ENCODE data around the gene IL20.

DNA sequence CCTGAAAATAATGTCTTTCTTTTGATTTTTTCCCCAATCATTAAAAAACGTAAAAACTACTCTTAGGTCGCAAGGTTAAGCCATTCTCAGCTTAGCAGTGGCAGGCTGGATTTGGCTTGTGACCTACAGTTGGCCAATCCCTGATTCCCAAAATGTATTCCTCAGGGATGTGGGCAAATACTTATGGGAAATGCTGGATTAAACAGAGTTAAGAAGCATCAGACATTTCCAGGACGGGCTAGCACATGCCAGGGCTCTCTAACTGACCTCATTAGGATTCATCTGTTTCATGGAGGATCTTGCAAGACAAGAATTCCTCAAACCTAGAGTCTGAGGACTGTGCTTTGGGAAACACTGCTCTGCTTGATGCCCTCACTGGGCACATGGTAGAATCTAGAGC is 30.8 kb downstream of the IL20 start:
- no peak for TF ChIP-seq POLR2A (IDR thresholded peaks at IDR 0.05)
- TF ChIP-seq, protein P1, sequence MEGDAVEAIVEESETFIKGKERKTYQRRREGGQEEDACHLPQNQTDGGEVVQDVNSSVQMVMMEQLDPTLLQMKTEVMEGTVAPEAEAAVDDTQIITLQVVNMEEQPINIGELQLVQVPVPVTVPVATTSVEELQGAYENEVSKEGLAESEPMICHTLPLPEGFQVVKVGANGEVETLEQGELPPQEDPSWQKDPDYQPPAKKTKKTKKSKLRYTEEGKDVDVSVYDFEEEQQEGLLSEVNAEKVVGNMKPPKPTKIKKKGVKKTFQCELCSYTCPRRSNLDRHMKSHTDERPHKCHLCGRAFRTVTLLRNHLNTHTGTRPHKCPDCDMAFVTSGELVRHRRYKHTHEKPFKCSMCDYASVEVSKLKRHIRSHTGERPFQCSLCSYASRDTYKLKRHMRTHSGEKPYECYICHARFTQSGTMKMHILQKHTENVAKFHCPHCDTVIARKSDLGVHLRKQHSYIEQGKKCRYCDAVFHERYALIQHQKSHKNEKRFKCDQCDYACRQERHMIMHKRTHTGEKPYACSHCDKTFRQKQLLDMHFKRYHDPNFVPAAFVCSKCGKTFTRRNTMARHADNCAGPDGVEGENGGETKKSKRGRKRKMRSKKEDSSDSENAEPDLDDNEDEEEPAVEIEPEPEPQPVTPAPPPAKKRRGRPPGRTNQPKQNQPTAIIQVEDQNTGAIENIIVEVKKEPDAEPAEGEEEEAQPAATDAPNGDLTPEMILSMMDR (IDR thresholded peaks at IDR 0.05): no peak
